Measurements from ENCODE around the gene TMCC1.
A peak's percentile ranks its signal among the peaks of the same experiment; 100 is the strongest.

TMCC1 gene

GRCh38 chr3:129622226-129622874 is 271.2 kb downstream of the TMCC1 start:
- no peak overlapping the region for H3K27ac ChIP-seq (ENCODE audit: insufficient read depth in 1 of 2, low read depth in 1 of 2, low read length in 2 of 2, poor library complexity in 1 of 2, severe bottlenecking in 2 of 2)
- ChIA-PET CTCF (interaction anchor here (0.6 to 0.8 kb wide), 2 partner anchors 132 to 321 kb away, joined by 3 read pairs; no protein-coding TSS in a partner anchor), POLR2A (no interaction called here)
- WGBS (ENCODE audit: insufficient coverage), result 94% methylated on average over 5 of the region's 12 CpGs
- no peak for DNase-seq
- no peaks in the 10 kb centered on the region for H3K27me3 ChIP-seq (replicated peaks in 2 of 5; ENCODE audit: control insufficient read depth in 4 of 5, insufficient read depth in 5 of 5, low read length in 4 of 5)
- H3K36me3 ChIP-seq (ENCODE audit: control insufficient read depth in 4 of 4, insufficient read depth in 4 of 4, low read length in 3 of 4), result no peaks in the 10 kb centered on the region
- H3K9me3 ChIP-seq (ENCODE audit: control extremely low read depth in 1 of 5, control insufficient read depth in 4 of 5, insufficient read depth in 2 of 5, low read depth in 1 of 5, low read length in 4 of 5), result no peaks in the 10 kb centered on the region
- peaks cover 0 to 59% (median 35%) of the 10 kb centered on the region in 4 experiments for H3K4me1 ChIP-seq (ENCODE audit: control extremely low read depth in 1 of 4, control insufficient read depth in 4 of 4, insufficient read depth in 4 of 4, low read length in 3 of 4)
- H3K4me3 ChIP-seq (ENCODE audit: control insufficient read depth in 1 of 7, extremely low read depth in 1 of 7, insufficient read depth in 4 of 7, low read depth in 2 of 7, low read length in 6 of 7), result no peak overlapping the region

GRCh38 chr3:129621626-129622225 is 271.8 kb downstream of the TMCC1 start:
- H3K4me1 ChIP-seq (ENCODE audit: control extremely low read depth in 1 of 4, control insufficient read depth in 4 of 4, insufficient read depth in 4 of 4, low read length in 3 of 4), result peaks cover 0 to 52% (median 28%) of the 10 kb centered on the region in 4 experiments
- H3K27me3 ChIP-seq (replicated peaks in 2 of 5; ENCODE audit: control insufficient read depth in 4 of 5, insufficient read depth in 5 of 5, low read length in 4 of 5), result no peaks in the 10 kb centered on the region
- no peaks in the 10 kb centered on the region for H3K9me3 ChIP-seq (ENCODE audit: control extremely low read depth in 1 of 5, control insufficient read depth in 4 of 5, insufficient read depth in 2 of 5, low read depth in 1 of 5, low read length in 4 of 5)
- ChIA-PET CTCF (interaction anchor here (0.6 kb wide), 1 partner anchor 321 kb away, joined by 3 read pairs; no protein-coding TSS in a partner anchor), POLR2A (no interaction called here)
- no peak for DNase-seq
- no peak overlapping the region for H3K4me3 ChIP-seq (ENCODE audit: control insufficient read depth in 1 of 7, extremely low read depth in 1 of 7, insufficient read depth in 4 of 7, low read depth in 2 of 7, low read length in 6 of 7)
- WGBS (ENCODE audit: insufficient coverage), result 93% methylated on average over 8 of the region's 14 CpGs
- no peaks in the 10 kb centered on the region for H3K36me3 ChIP-seq (ENCODE audit: control insufficient read depth in 4 of 4, insufficient read depth in 4 of 4, low read length in 3 of 4)
- no peak overlapping the region for H3K27ac ChIP-seq (ENCODE audit: insufficient read depth in 1 of 2, low read depth in 1 of 2, low read length in 2 of 2, poor library complexity in 1 of 2, severe bottlenecking in 2 of 2)

- Histone ChIP-seq H3K9me3 (ENCODE audit: control extremely low read depth in 1 of 5, control insufficient read depth in 4 of 5, insufficient read depth in 2 of 5, low read depth in 1 of 5, low read length in 4 of 5) (no peaks in the 10 kb centered on the region), H3K27me3 (replicated peaks in 2 of 5; ENCODE audit: control insufficient read depth in 4 of 5, insufficient read depth in 5 of 5, low read length in 4 of 5) (no peaks in the 10 kb centered on the region), H3K4me3 (ENCODE audit: control insufficient read depth in 1 of 7, extremely low read depth in 1 of 7, insufficient read depth in 4 of 7, low read depth in 2 of 7, low read length in 6 of 7) (no peak overlapping the region), H3K4me1 (ENCODE audit: control extremely low read depth in 1 of 4, control insufficient read depth in 4 of 4, insufficient read depth in 4 of 4, low read length in 3 of 4) (peaks cover 0 to 49% (median 27%) of the 10 kb centered on the region in 4 experiments), H3K27ac (ENCODE audit: insufficient read depth in 1 of 2, low read depth in 1 of 2, low read length in 2 of 2, poor library complexity in 1 of 2, severe bottlenecking in 2 of 2) (no peak overlapping the region), H3K36me3 (ENCODE audit: control insufficient read depth in 4 of 4, insufficient read depth in 4 of 4, low read length in 3 of 4) (no peaks in the 10 kb centered on the region)
- 96% methylated on average over 16 of the region's 18 CpGs for WGBS (ENCODE audit: insufficient coverage)
- ChIA-PET POLR2A (no interaction called here), CTCF (interaction anchor here (1.0 to 1.5 kb wide), 2 partner anchors 45 to 321 kb away, joined by 3 to 5 read pairs; no protein-coding TSS in a partner anchor)
- no peak for DNase-seq
Observed at GRCh38 chr3:129620828-129621559, 272.5 kb downstream of the TMCC1 start.

GRCh38 chr3:129619726-129620162 is 273.8 kb downstream of the TMCC1 start:
- Histone ChIP-seq H3K27ac (ENCODE audit: insufficient read depth in 1 of 2, low read depth in 1 of 2, low read length in 2 of 2, poor library complexity in 1 of 2, severe bottlenecking in 2 of 2) (no peak overlapping the region), H3K4me1 (ENCODE audit: control extremely low read depth in 1 of 4, control insufficient read depth in 4 of 4, insufficient read depth in 4 of 4, low read length in 3 of 4) (peaks cover 0 to 50% (median 36%) of the 10 kb centered on the region in 4 experiments), H3K36me3 (ENCODE audit: control insufficient read depth in 4 of 4, insufficient read depth in 4 of 4, low read length in 3 of 4) (no peaks in the 10 kb centered on the region), H3K4me3 (ENCODE audit: control insufficient read depth in 1 of 7, extremely low read depth in 1 of 7, insufficient read depth in 4 of 7, low read depth in 2 of 7, low read length in 6 of 7) (no peak overlapping the region), H3K27me3 (replicated peaks in 2 of 5; ENCODE audit: control insufficient read depth in 4 of 5, insufficient read depth in 5 of 5, low read length in 4 of 5) (no peaks in the 10 kb centered on the region), H3K9me3 (ENCODE audit: control extremely low read depth in 1 of 5, control insufficient read depth in 4 of 5, insufficient read depth in 2 of 5, low read depth in 1 of 5, low read length in 4 of 5) (no peaks in the 10 kb centered on the region)
- DNase-seq, result no peak
- ChIA-PET CTCF (interaction anchor here (0.6 to 1.5 kb wide), 2 partner anchors 12 to 43 kb away, joined by 3 to 5 read pairs; no protein-coding TSS in a partner anchor), POLR2A (no interaction called here)
- 87% methylated on average over 4 of the region's 6 CpGs for WGBS (ENCODE audit: insufficient coverage)

- H3K27ac ChIP-seq (ENCODE audit: insufficient read depth in 1 of 2, low read depth in 1 of 2, low read length in 2 of 2, poor library complexity in 1 of 2, severe bottlenecking in 2 of 2), result no peak overlapping the region
Observed at GRCh38 chr3:129618901-129619671, 274.4 kb downstream of the TMCC1 start.

GRCh38 chr3:129618186-129618820 is 275.2 kb downstream of the TMCC1 start:
- Histone ChIP-seq H3K4me1 (ENCODE audit: control extremely low read depth in 1 of 4, control insufficient read depth in 4 of 4, insufficient read depth in 4 of 4, low read length in 3 of 4) (peaks cover 0 to 52% (median 43%) of the 10 kb centered on the region in 4 experiments), H3K36me3 (ENCODE audit: control insufficient read depth in 4 of 4, insufficient read depth in 4 of 4, low read length in 3 of 4) (no peaks in the 10 kb centered on the region), H3K27me3 (replicated peaks in 2 of 5; ENCODE audit: control insufficient read depth in 4 of 5, insufficient read depth in 5 of 5, low read length in 4 of 5) (no peaks in the 10 kb centered on the region), H3K27ac (ENCODE audit: insufficient read depth in 1 of 2, low read depth in 1 of 2, low read length in 2 of 2, poor library complexity in 1 of 2, severe bottlenecking in 2 of 2) (no peak overlapping the region), H3K9me3 (ENCODE audit: control extremely low read depth in 1 of 5, control insufficient read depth in 4 of 5, insufficient read depth in 2 of 5, low read depth in 1 of 5, low read length in 4 of 5) (no peaks in the 10 kb centered on the region), H3K4me3 (ENCODE audit: control insufficient read depth in 1 of 7, extremely low read depth in 1 of 7, insufficient read depth in 4 of 7, low read depth in 2 of 7, low read length in 6 of 7) (peak overlapping the region in 3 of 7 experiments; percentile 14 to 43 (median 32))
- ChIA-PET CTCF (interaction anchor here (0.8 to 3.9 kb wide), 9 partner anchors 9 to 241 kb away, joined by 3 to 19 read pairs (median 3); no protein-coding TSS in a partner anchor), POLR2A (interaction anchor here (0.6 to 1.2 kb wide), 2 partner anchors 40 to 173 kb away, joined by 3 to 4 read pairs; no protein-coding TSS in a partner anchor)
- DNase-seq, result no peak
- WGBS (ENCODE audit: insufficient coverage), result 58% methylated on average over 14 of the region's 15 CpGs

More at GRCh38 chr3:129618901-129619671, 274.4 kb downstream of the TMCC1 start:
- H3K27me3 ChIP-seq (replicated peaks in 2 of 5; ENCODE audit: control insufficient read depth in 4 of 5, insufficient read depth in 5 of 5, low read length in 4 of 5), result no peaks in the 10 kb centered on the region
- H3K36me3 ChIP-seq (ENCODE audit: control insufficient read depth in 4 of 4, insufficient read depth in 4 of 4, low read length in 3 of 4), result no peaks in the 10 kb centered on the region
- DNase-seq, result peak in 2 of 3 donors; percentile 69 to 78
- peaks cover 0 to 50% (median 38%) of the 10 kb centered on the region in 4 experiments for H3K4me1 ChIP-seq (ENCODE audit: control extremely low read depth in 1 of 4, control insufficient read depth in 4 of 4, insufficient read depth in 4 of 4, low read length in 3 of 4)
- POLR2A ChIA-PET, result interaction anchor here (0.6 to 1.2 kb wide), 3 partner anchors 41 to 173 kb away, joined by 3 to 4 read pairs (median 3); no protein-coding TSS in a partner anchor
- 21% methylated on average over 20 of the region's 23 CpGs for WGBS (ENCODE audit: insufficient coverage)
- CTCF ChIA-PET, result interaction anchor here (1.0 to 3.9 kb wide), 6 partner anchors 8 to 242 kb away, joined by 3 to 19 read pairs (median 4); no protein-coding TSS in a partner anchor
- no peaks in the 10 kb centered on the region for H3K9me3 ChIP-seq (ENCODE audit: control extremely low read depth in 1 of 5, control insufficient read depth in 4 of 5, insufficient read depth in 2 of 5, low read depth in 1 of 5, low read length in 4 of 5)
- H3K4me3 ChIP-seq (ENCODE audit: control insufficient read depth in 1 of 7, extremely low read depth in 1 of 7, insufficient read depth in 4 of 7, low read depth in 2 of 7, low read length in 6 of 7), result peak overlapping the region in 3 of 7 experiments; percentile 14 to 43 (median 32)
